Trophoblast cell (in vitro differentiated cells and primary cell): Measurements from ENCODE around the gene CRB2.

Source experiments
- DNase-seq, 2 donors: peaks; one replicate each; pipeline ENCODE4 v3.0.0-alpha.2; 2016
- H2AFZ ChIP-seq: 2 replicates; pipeline ENCODE4 v1.6.1; 2013; ENCODE audit warnings: low read length, moderate library complexity, mild to moderate bottlenecking; ENCODE audit not compliant: insufficient read depth, poor library complexity
- H2AK5ac ChIP-seq: 2 replicates; pipeline ENCODE4 v1.6.1; 2013; ENCODE audit warnings: mild to moderate bottlenecking, low read length
- H2BK120ac ChIP-seq: 2 replicates; pipeline ENCODE4 v1.6.1; 2013; ENCODE audit warnings: low read length, mild to moderate bottlenecking, moderate library complexity; ENCODE audit not compliant: insufficient read depth, poor library complexity
- H2BK12ac ChIP-seq: 2 replicates; pipeline ENCODE4 v1.6.1; 2013; ENCODE audit warnings: mild to moderate bottlenecking, low read length, moderate library complexity
- H2BK5ac ChIP-seq: 2 replicates; pipeline ENCODE4 v1.6.1; 2013; ENCODE audit warnings: low read length, low read depth, moderate library complexity, mild to moderate bottlenecking; ENCODE audit not compliant: poor library complexity
- H3K14ac ChIP-seq: 2 replicates; pipeline ENCODE4 v1.6.1; 2013; ENCODE audit warnings: mild to moderate bottlenecking, low read length
- H3K18ac ChIP-seq: 2 replicates; pipeline ENCODE4 v1.6.1; 2013; ENCODE audit warnings: mild to moderate bottlenecking, low read length
- H3K23ac ChIP-seq: 2 replicates; pipeline ENCODE4 v1.6.1; 2013; ENCODE audit warnings: low read length
- H3K27ac ChIP-seq: 2 replicates; pipeline ENCODE4 v1.5.1; 2013; ENCODE audit warnings: low read depth, mild to moderate bottlenecking, inconsistent platforms, low read length, moderate library complexity
- H3K27me3 ChIP-seq: 2 replicates; pipeline ENCODE4 v1.6.1; 2013; ENCODE audit warnings: inconsistent platforms, mild to moderate bottlenecking, low read length, moderate library complexity; ENCODE audit not compliant: insufficient read depth
- H3K36me3 ChIP-seq, 2 experiments: 1 replicate in 1 of 2; 2 replicates in 1 of 2; pipeline ENCODE4 v1.6.1; 2013; ENCODE audit warnings: low read length in 2 of 2, mild to moderate bottlenecking in 2 of 2, moderate library complexity in 1 of 2; ENCODE audit not compliant: insufficient read depth in 2 of 2, control insufficient read depth in 1 of 2
- H3K4ac ChIP-seq: 2 replicates; pipeline ENCODE4 v1.6.1; 2013; ENCODE audit warnings: low read depth, mild to moderate bottlenecking, low read length, moderate library complexity
- H3K4me1 ChIP-seq, 2 experiments: 1 replicate in 1 of 2; 2 replicates in 1 of 2; pipeline ENCODE4 v1.6.1; 2013; ENCODE audit warnings: low read length in 2 of 2, mild to moderate bottlenecking in 2 of 2, moderate library complexity in 1 of 2; ENCODE audit not compliant: insufficient read depth in 2 of 2, control insufficient read depth in 1 of 2
- H3K4me2 ChIP-seq: 2 replicates; pipeline ENCODE4 v1.6.1; 2013; ENCODE audit warnings: inconsistent platforms, mild to moderate bottlenecking, low read length, moderate library complexity
- H3K4me3 ChIP-seq: 2 replicates; pipeline ENCODE4 v1.5.1; 2013; ENCODE audit warnings: mild to moderate bottlenecking, low read depth, low read length, inconsistent platforms
- H3K79me1 ChIP-seq: one replicate; pipeline ENCODE4 v1.6.1; 2013; ENCODE audit warnings: low read length
- H3K79me2 ChIP-seq: 2 replicates; pipeline ENCODE4 v1.6.1; 2013; ENCODE audit warnings: low read length, mild to moderate bottlenecking; ENCODE audit not compliant: control insufficient read depth, insufficient read depth, poor library complexity
- H3K9ac ChIP-seq: 2 replicates; pipeline ENCODE4 v1.6.1; 2013; ENCODE audit warnings: mild to moderate bottlenecking, low read length
- H3K9me3 ChIP-seq: 2 replicates; pipeline ENCODE4 v1.6.1; 2013; ENCODE audit warnings: low read depth, mild to moderate bottlenecking, control low read depth, inconsistent platforms, low read length; ENCODE audit not compliant: insufficient read depth
- H4K12ac ChIP-seq: 2 replicates; pipeline ENCODE4 v1.6.1; 2013; ENCODE audit warnings: low read depth, mild to moderate bottlenecking, low read length, moderate library complexity
- H4K8ac ChIP-seq: 2 replicates; pipeline ENCODE4 v1.6.1; 2013; ENCODE audit warnings: low read depth, mild to moderate bottlenecking, low read length, moderate library complexity
- H4K91ac ChIP-seq: one replicate; pipeline ENCODE4 v1.6.1; 2013; ENCODE audit warnings: low read depth, mild to moderate bottlenecking, low read length, moderate library complexity
- WGBS: extraction: QIAGEN DNeasy Blood & Tissue Kit; methylation state at CpG from one replicate; pipeline ENCODE4 v1.1.7; 2013; ENCODE audit warnings: missing lambda C conversion rate; ENCODE audit not compliant: insufficient read length, insufficient coverage; ENCODE audit errors: extremely low coverage; 5-methylcytosine and 5-hydroxymethylcytosine counted together

The CRB2 gene

GRCh38 chr9:123424131-123424530 is 68.1 kb downstream of the CRB2 start:
- DNase-seq = no peak
- Histone ChIP-seq H3K4me3 (no peak overlapping the region), H4K8ac (no peak overlapping the region), H3K79me2 (no peaks in the 10 kb centered on the region), H3K23ac (no peak overlapping the region), H3K4me1 (peaks cover 17 to 20% of the 10 kb centered on the region in 2 experiments), H3K9ac (no peak overlapping the region), H3K9me3 (peaks cover 1% of the 10 kb centered on the region), H2AK5ac (no peak overlapping the region), H3K36me3 (no peaks in the 10 kb centered on the region), H2AFZ (no peak overlapping the region), H2BK5ac (no peak overlapping the region), H3K27me3 (no peaks in the 10 kb centered on the region), H3K4ac (no peak overlapping the region), H2BK120ac (no peak overlapping the region), H4K12ac (no peak overlapping the region), H3K14ac (no peak overlapping the region), H3K79me1 (no peaks in the 10 kb centered on the region), H3K4me2 (no peak overlapping the region), H4K91ac (no peak overlapping the region), H3K27ac (no peak overlapping the region), H2BK12ac (no peak overlapping the region), H3K18ac (no peak overlapping the region)
- no CpG with 5 or more reads among the region's 5 CpGs for WGBS

DNA sequence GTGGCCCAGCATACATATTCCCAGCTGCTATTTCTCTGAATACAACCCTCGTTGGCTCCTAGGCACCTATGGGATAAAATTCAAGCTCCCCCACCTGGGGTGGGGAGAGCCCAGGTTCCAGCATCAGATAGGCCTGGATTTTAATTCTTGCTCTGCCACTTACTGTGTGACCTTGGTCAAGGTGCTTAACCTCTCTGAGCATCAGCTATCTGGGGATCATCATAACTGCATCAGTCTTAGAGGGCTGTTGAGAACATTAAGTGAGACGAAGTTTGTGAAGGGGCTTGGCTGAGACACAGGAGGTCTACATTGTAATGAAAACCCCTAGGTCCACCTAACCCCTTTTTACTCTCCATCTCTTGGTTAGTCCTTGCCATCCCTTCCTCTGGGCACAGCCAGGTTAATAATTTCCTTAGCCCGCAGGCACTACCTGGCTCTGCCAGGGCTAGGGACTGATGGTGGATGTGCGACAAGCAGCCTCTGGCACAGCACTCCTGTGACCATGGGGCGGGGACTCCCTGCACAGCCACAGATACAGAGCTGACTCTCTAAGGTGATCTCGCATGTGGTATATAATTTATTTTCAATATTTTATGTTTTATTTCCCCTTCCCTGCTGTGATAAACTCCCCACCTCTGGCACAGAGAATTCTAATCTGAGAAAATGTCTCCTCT is 68.7 kb downstream of the CRB2 start:
- Histone ChIP-seq H3K4ac (no peak overlapping the region), H3K79me2 (no peaks in the 10 kb centered on the region), H4K8ac (no peak overlapping the region), H3K9me3 (peaks cover 1% of the 10 kb centered on the region), H3K14ac (no peak overlapping the region), H2AFZ (no peak overlapping the region), H2BK12ac (no peak overlapping the region), H4K12ac (no peak overlapping the region), H3K4me1 (peaks cover 17 to 20% of the 10 kb centered on the region in 2 experiments), H2BK5ac (no peak overlapping the region), H3K27me3 (no peaks in the 10 kb centered on the region), H3K4me2 (no peak overlapping the region), H2AK5ac (no peak overlapping the region), H2BK120ac (no peak overlapping the region), H4K91ac (no peak overlapping the region), H3K79me1 (no peaks in the 10 kb centered on the region), H3K9ac (no peak overlapping the region), H3K4me3 (no peak overlapping the region), H3K18ac (no peak overlapping the region), H3K36me3 (no peaks in the 10 kb centered on the region), H3K27ac (no peak overlapping the region), H3K23ac (no peak overlapping the region)
- no CpG with 5 or more reads among the region's 6 CpGs for WGBS
- DNase-seq = no peak

GRCh38 chr9:123425261-123425821 is 69.3 kb downstream of the CRB2 start:
- DNase-seq = no peak
- Histone ChIP-seq H3K9me3 (peaks cover 1% of the 10 kb centered on the region), H3K27ac (no peak overlapping the region), H2BK120ac (no peak overlapping the region), H3K36me3 (no peaks in the 10 kb centered on the region), H3K14ac (no peak overlapping the region), H3K23ac (no peak overlapping the region), H3K9ac (no peak overlapping the region), H3K4me1 (peaks cover 17 to 20% of the 10 kb centered on the region in 2 experiments), H3K18ac (no peak overlapping the region), H3K4ac (no peak overlapping the region), H3K4me3 (no peak overlapping the region), H2BK12ac (no peak overlapping the region), H3K4me2 (no peak overlapping the region), H2AFZ (no peak overlapping the region), H3K27me3 (no peaks in the 10 kb centered on the region), H4K91ac (no peak overlapping the region), H4K12ac (no peak overlapping the region), H3K79me1 (no peaks in the 10 kb centered on the region), H2AK5ac (no peak overlapping the region), H2BK5ac (no peak overlapping the region), H4K8ac (no peak overlapping the region), H3K79me2 (no peaks in the 10 kb centered on the region)
- no CpG with 5 or more reads among the region's 20 CpGs for WGBS

DNA sequence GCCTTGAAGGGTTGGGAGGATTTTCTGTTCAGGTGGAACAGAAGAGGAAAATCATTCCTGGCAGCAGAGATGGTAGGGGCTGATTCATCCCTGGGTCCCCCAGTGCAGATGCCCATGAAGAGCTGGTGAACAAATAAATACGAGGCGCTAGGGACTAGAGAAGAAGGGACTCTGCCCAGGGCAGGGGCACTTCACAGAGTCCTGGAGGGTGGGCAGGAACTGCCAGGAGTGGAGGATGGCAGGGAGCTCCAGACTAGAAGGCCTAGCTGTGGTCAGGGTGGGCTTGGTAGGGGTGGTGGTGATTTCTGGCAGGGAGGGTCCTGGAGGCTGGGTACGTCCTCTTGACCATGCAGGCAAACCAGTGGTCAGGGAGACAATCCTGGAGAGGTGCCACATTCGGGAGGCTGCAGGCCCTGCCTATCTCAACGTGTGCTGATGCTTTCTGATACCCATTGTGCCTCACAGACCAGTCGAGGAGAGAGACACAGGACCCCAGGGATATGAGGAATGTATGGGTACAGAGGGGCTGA is 69.9 kb downstream of the CRB2 start:
- Histone ChIP-seq H3K4me3 (no peak overlapping the region), H3K9ac (no peak overlapping the region), H3K4me1 (peaks cover 17 to 20% of the 10 kb centered on the region in 2 experiments), H2BK5ac (no peak overlapping the region), H2AK5ac (no peak overlapping the region), H3K36me3 (no peaks in the 10 kb centered on the region), H4K12ac (no peak overlapping the region), H3K4ac (no peak overlapping the region), H3K79me2 (no peaks in the 10 kb centered on the region), H3K27ac (no peak overlapping the region), H2BK120ac (no peak overlapping the region), H3K23ac (no peak overlapping the region), H2BK12ac (no peak overlapping the region), H3K18ac (no peak overlapping the region), H2AFZ (no peak overlapping the region), H3K9me3 (peaks cover 1% of the 10 kb centered on the region), H3K79me1 (no peaks in the 10 kb centered on the region), H3K4me2 (no peak overlapping the region), H4K91ac (no peak overlapping the region), H3K27me3 (no peaks in the 10 kb centered on the region), H3K14ac (no peak overlapping the region), H4K8ac (no peak overlapping the region)
- no CpG with 5 or more reads among the region's 6 CpGs for WGBS
- no peak for DNase-seq
